NOMO-1 treated with dmso at 0.1 percent for 144 hours (cell line): Measurements from ENCODE around the gene ERO1B.
"Not testable (repeated sequence)": the region's sequence is repeated elsewhere in the genome, so short reads cannot be mapped to it uniquely, and the experiment has no call there.

Source experiments
- DNase-seq: peaks from one replicate; lab custom pipeline; 2025; ENCODE audit not compliant: unreplicated experiment; lab: John Stamatoyannopoulos, UW

ERO1B gene

GRCh38 chr1:236193184-236193583 lies 88.6 kb downstream of the ERO1B start:
- no peak for DNase-seq

DNA sequence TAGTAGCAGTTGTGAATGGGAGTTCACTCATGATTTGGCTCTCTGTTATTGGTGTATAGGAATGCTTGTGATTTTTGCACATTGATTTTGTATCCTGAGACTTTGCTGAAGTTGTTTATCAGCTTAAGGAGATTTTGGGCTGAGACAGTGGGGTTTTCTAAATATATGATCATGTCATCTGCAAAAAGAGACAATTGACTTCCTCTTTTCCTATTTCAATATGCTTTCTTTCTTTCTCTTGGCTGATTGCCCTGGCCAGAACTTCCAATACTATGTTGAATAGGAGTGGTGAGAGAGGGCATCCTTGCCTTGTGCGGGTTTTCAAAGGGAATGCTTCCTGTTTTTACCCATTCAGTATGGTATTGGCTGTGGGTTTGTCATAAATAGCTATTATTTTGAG lies 93.7 kb downstream of the ERO1B start:
- DNase-seq = not testable (repeated sequence)

DNA sequence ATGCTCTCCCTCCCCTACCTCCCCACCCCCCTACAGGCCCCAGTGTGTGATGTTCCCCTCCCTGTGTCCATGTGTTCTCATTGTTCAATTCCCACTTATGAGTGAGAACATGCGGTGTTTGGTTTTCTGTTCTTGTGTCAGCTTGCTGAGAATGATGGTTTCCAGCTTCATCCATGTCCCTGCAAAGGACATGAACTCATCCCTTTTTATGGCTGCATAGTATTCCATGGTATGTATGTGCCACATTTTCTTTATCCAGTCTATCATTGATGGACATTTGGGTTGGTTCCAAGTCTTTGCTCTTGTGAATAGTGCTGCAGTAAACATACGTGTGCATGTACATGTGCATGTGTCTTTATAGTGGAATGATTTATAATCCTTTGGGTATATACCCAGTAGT lies 95.3 kb downstream of the ERO1B start:
- not testable (repeated sequence) for DNase-seq

DNA sequence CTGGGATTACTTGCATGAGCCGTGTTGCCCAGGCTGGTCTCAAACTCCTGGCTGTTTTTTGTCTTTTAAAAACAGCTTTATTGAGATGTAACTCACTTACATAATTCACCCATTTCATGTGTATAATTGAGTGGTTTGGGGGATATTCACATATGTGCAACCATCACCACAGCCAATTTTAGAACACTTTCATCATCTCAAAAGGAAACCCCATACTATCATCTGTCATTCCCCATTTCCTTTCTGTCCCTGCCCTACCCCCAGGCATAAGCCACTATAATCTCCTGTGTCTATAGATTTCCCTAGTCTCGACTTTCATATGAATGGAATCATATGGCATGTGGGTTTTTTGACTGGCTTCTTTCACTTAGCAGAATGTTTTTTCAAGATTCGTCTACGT lies 96.1 kb downstream of the ERO1B start:
- peak; percentile 81 for DNase-seq

DNA sequence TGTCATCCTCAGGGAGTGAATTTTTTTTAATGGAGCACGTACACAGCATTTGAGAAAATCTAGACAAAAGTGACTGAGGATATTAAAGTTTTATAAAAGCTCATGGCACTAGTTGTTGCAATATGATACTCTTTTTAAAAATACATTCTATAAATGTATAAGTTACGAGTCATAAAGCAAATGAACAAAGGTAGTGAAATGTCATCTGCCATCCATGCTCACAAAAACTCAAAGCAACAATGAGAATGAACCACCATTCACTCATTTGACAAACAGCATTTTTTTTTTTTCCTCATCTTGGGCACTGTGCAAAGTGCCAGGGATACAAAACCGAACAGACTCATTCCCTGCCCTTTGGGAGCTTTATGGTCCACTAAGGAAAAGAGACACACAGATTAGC lies 100.7 kb downstream of the ERO1B start:
- no peak for DNase-seq

GRCh38 chr1:236179634-236180033 lies 102.1 kb downstream of the ERO1B start:
- DNase-seq = no peak

DNA sequence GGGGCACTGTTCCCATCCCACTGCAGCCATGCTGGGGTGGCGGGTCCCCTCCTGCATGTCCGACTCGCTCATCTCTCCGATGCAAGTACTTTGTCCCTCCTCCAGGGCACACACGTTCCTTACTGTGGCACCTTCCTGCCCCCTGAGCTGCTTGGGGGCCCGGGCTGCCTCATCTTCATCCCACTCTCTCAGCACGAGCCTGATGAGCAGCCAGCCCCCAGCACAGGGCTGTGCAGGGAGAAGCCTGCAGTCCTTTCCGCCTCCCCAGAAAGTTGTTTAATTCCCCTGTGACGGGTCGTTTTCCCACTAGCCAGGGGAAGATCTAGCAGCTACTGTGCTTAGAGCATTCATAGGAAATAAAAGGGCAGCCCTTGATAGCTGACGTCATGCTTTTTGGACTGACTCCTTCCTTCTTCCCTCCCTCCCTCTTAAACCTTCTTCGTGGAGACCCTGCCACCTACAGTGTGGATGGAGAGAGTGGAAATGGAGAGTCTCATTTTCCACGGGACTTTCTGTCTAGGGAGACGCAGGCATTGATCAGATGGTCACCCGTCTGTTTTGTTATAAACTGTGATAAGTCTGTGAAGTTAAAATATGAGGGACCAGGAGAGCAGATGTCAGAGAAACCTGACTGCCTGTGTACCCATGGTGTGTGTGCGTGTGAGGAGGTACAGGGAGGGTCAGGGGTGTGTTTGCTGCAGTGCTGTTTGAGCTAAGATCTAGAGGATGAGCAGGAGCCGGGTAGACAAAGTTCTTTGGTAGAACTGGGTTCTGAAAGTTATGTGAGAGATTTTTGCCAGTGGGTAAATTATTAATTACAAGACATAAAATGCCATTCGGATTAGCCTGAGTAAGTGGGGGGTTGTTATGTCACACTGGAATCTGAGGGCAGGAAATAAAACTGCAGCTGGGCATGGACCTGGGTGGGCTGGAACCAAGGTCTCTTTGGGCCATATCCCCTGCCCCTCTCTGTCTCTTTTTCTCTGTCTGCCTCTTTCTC lies 105.1 kb downstream of the ERO1B start:
- DNase-seq = no peak

GRCh38 chr1:236175642-236176336 lies 106.0 kb downstream of the ERO1B start:
- DNase-seq = no peak

- DNase-seq = no peak
Observed at GRCh38 chr1:236173174-236173767, 108.5 kb downstream of the ERO1B start.

- no peak for DNase-seq
Observed at GRCh38 chr1:236172041-236172579, 109.6 kb downstream of the ERO1B start.

DNA sequence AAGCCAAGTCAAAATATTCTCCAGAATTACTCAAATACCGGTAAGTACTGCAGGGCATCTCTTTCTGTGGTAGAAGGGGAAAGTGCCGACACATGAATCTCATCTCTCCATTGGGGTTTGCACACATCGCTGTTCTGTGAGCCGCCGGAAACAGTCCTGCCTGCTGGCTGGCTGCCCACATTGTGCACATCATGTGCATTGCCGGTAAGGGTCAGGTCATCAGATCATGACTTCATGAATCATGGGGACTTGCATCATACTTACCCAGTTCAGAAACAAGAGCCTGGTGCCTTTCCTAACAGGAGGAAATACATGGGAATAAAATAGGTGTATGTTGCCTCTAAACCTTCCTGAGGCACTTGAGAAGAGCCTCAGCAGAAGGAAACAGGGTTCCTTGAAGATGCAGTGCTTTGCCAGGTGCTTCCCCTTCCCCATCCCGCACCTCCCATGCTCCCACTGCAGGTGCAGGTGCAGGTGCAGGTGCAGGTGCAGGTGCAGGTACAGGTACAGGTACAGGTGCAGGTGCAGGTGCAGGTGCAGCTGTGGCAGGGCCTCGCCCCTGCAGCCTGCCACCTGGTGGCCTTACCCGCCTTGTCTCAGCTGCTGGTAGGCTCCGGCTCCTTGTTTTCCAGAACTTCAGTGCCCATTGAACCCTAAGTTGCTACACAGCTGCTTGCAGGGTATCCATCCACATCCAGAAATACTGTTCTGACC lies 112.9 kb downstream of the ERO1B start:
- DNase-seq = peak; percentile 3

- no peak for DNase-seq
Observed at GRCh38 chr1:236167578-236167977, 114.2 kb downstream of the ERO1B start.

DNA sequence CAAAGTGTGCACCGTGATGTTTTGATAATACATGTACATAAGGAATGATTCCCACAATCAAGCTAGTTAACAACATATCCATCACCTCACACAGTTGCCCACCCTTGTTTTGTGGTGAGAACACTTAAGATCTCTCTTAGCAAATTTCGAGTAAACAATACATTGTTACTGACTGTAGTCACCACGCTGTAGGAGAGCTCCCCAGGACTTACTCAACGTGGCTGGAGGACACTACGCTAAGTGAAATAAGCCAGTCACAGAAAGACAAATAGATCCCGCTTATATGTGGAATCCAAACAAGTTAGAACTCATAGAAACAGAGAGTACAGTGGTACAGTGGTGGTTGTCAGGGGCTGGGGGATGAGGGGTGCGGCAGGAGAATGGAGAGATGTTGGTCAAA lies 114.6 kb downstream of the ERO1B start:
- DNase-seq = no peak

DNA sequence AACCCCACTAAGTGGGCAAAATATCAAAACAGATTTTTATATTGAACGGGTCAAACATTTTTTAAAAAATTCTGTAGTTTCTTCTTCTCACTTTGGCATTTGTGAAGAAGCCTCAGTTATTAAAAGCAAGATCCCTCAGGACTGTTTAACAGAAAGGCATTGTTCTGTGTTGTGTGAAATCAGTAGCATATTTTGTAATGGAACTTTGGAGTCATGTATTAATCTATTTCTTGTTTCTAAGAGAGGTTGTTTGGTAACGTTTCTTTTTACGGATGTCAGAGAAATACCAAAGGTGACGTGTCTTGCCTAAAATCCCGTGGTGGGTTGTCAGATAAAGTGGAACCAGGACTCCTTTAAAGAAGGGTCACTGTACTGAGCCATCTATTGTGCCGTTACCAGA lies 115.7 kb downstream of the ERO1B start:
- no peak for DNase-seq
